K562 (cell line): ENCODE data around the gene IBA57. TPM values are rescaled to one million over a fixed set of nuclear protein-coding genes. Genes with fewer than 3 reads are reported as not detected.

ENCODE experiments used
- E2F4 ChIP-seq: sonication (generic); formaldehyde crosslinking; IDR thresholded peaks from 2 replicates; pipeline ENCODE4 v1.8.0; 2022; ENCODE audit warnings: mild to moderate bottlenecking, low read depth, missing genetic modification reagents
- FIP1L1 ChIP-seq: fragments of 200-400 bp; formaldehyde crosslinking; IDR thresholded peaks from 2 replicates; pipeline ENCODE4 v1.6.1; 2018; ENCODE audit warnings: mild to moderate bottlenecking, low read depth, low read length; ENCODE audit not compliant: poor library complexity, severe bottlenecking
- FOXO4 ChIP-seq: fragments of 450-650 bp; formaldehyde crosslinking; IDR thresholded peaks from 2 replicates; pipeline ENCODE4 v1.4.0; 2020; ENCODE audit warnings: mild to moderate bottlenecking, moderate library complexity
- GABPA ChIP-seq: fragments of 200-800 bp; sonication (Bioruptor generic); conservative IDR thresholded peaks from 2 replicates; pipeline ENCODE4 v1.6.1; 2016; ENCODE audit warnings: low read depth, missing genetic modification characterization, missing compliant biosample characterization
- NFIC ChIP-seq: fragments of 450-650 bp; IDR thresholded peaks from 2 replicates; pipeline ENCODE4 v1.6.1; 2017; ENCODE audit warnings: mild to moderate bottlenecking, inconsistent platforms
- POLR2A ChIP-seq: fragments of 450-650 bp; conservative IDR thresholded peaks from 2 replicates; pipeline ENCODE4 v1.6.1; 2016
- POLR2AphosphoS5 ChIP-seq: IDR thresholded peaks from 2 replicates; pipeline ENCODE4 v1.6.1; 2011; ENCODE audit warnings: mild to moderate bottlenecking, low read depth, low read length, moderate library complexity; ENCODE audit not compliant: control insufficient read depth, insufficient read depth
- POLR2G ChIP-seq: fragments of 200-400 bp; formaldehyde crosslinking; IDR thresholded peaks from 2 replicates; pipeline ENCODE4 v1.6.1; 2017; ENCODE audit warnings: low read depth, mild to moderate bottlenecking, antibody characterized with exemption, low read length, moderate library complexity
- PRMT5 ChIP-seq: sonication (generic); formaldehyde crosslinking; IDR thresholded peaks from 2 replicates; pipeline ENCODE4 v1.5.0; 2020; ENCODE audit warnings: missing genetic modification reagents
- RBFOX2 ChIP-seq: fragments of 200-400 bp; formaldehyde crosslinking; IDR thresholded peaks from 2 replicates; pipeline ENCODE4 v1.6.1; 2017; ENCODE audit warnings: low read depth, mild to moderate bottlenecking, low read length, moderate library complexity
- REST ChIP-seq, 2 experiments: fragments of 450-650 bp; formaldehyde crosslinking in 1 of 2; IDR thresholded peaks; 2 replicates each; pipeline versions ENCODE4 v1.4.0 to v1.6.1; 2014 to 2020; ENCODE audit warnings: mild to moderate bottlenecking in 2 of 2, borderline replicate concordance in 1 of 2, low read depth in 1 of 2
- SMARCE1 ChIP-seq: fragments of 450-650 bp; IDR thresholded peaks from 2 replicates; pipeline ENCODE4 v1.7.1; 2016; ENCODE audit warnings: mild to moderate bottlenecking
- VEZF1 ChIP-seq: fragments of 200-800 bp; sonication (Bioruptor generic); IDR thresholded peaks from 2 replicates; pipeline ENCODE4 v1.6.1; 2017; ENCODE audit warnings: missing genetic modification characterization, missing compliant biosample characterization
- ZBTB7A ChIP-seq: IDR thresholded peaks from 2 replicates; pipeline ENCODE4 v1.6.1; 2011; ENCODE audit warnings: low read depth, mild to moderate bottlenecking, low read length, moderate library complexity, borderline replicate concordance; ENCODE audit not compliant: control insufficient read depth
- ZNF830 ChIP-seq: fragments of 250-450 bp; sonication (Bioruptor Pico); IDR thresholded peaks from 2 replicates; pipeline ENCODE4 v1.5.0; 2021; ENCODE audit warnings: mild to moderate bottlenecking
- polyA plus RNA-seq, 8 experiments: library from polyadenylated mRNA; depleted of rRNA in 4 of 8; stranded (reverse) in 5 of 8; unstranded in 3 of 8; fragments of >200 nt; fragmentation: Nextera tagmentation in 2 of 8; fragmentation: Illumina TruSeq in 1 of 8; extraction: Ambion mirVana in 2 of 8; extraction: Trizol in 1 of 8; gene quantifications; 2 replicates each; pipeline versions ENCODE4 v1.2.1 to v1.2.3, GENCODE V29; 2011 to 2014; ENCODE audit warnings: inconsistent platforms in 1 of 8, missing spikeins in 1 of 8
- total RNA-seq, 7 experiments: library from RNA; depleted of rRNA in 6 of 7; stranded (reverse); fragments of >200 nt in 6 of 7; fragmentation: Illumina TruSeq in 2 of 7; extraction: Trizol in 2 of 7; gene quantifications; 2 replicates each; pipeline versions ENCODE4 v1.2.1 to v1.2.3, GENCODE V29; 2011 to 2021; ENCODE audit warnings: low replicate concordance in 1 of 7

IBA57 gene
- total and polyA plus RNA-seq, 9 of the 15 experiments (the other 6 are each of a cell fraction or from before 2014, with no cell fraction given), result 0.77 to 15.5 (median 2.7) TPM

- TF ChIP-seq E2F4 (CRISPR knock-in tag) (no peak), POLR2A (peak; percentile 48; the same call in 1 of the 2 replicates), VEZF1 (CRISPR knock-in tag) (peak; percentile 77), REST (IDR thresholded peaks at IDR 0.05; ENCODE audit: borderline replicate concordance) (peak; percentile 96), REST (CRISPR knock-in tag; IDR thresholded peaks at IDR 0.05; ENCODE audit: low read depth) (0 out of 2 replicates have a peak, but pooled peaks have one; percentile 53), FIP1L1 (peak; percentile 37), FOXO4 (CRISPR knock-in tag) (no peak), RBFOX2 (peak; percentile 54), ZNF830 (CRISPR knock-in tag) (no peak), POLR2G (peak; percentile 18), POLR2AphosphoS5 (no peak), PRMT5 (CRISPR knock-in tag) (no peak), ZBTB7A (peak; percentile 79; the same call in 1 of the 2 replicates), SMARCE1 (no peak), NFIC (0 out of 2 replicates have a peak, but pooled peaks have one; percentile 12), GABPA (tag) (peak; percentile 41; the same call in 1 of the 2 replicates)
Observed at GRCh38 chr1:228149406-228150119, 16.0 kb upstream of the IBA57 start, which contains the start of gene GJC2 (continued).
